ENCODE results near the gene KIF23.
"Not testable (repeated sequence)": the region's sequence is repeated elsewhere in the genome, so short reads cannot be mapped to it uniquely, and the experiment has no call there.

The KIF23 gene

DNA sequence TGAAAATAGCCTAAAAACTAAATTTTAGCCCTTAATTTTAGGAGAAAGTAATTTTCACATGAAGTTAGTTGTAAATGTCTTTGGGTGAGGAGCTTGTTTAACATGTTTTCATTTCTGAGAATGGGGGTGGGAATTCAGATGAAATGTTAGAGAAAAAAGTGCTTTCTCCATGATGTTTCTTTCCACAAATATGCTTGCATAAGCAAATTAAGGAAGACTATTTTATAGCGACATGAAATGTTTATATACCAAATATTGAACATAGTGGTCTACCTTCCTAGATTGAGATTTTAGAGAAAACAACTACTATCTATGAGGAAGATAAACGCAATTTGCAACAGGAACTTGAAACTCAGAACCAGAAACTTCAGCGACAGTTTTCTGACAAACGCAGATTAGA lies 25.5 kb downstream of the KIF23 start:
- DNase-seq: no peak

DNA sequence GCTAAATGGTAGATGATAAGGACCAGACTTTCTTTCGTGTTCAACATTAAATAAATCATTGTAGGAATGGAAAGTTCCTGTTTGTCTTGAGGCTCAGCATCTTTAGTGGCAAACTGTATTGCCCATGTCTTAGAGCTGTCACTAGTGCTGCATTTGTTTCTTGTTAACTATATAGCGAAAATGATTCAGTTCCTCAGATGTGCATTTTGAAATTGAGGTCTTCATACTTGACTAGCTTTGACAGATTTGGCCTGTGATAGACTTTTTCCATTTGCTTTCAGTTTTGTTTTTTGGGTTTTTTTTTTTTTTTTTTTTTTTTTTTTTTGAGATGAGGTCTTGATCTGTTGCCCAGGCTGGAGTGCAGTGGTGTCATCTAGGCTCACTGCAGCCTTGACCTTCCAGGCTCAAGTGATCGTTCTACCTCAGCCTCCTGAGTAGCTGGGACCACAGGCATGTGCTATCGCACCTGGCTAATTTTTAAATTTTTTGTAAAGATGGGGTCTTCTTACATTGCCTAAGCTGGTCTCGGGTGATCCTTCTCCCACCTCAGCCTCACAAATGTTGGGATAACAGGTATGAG lies 29.0 kb downstream of the KIF23 start:
- no peak for DNase-seq

DNA sequence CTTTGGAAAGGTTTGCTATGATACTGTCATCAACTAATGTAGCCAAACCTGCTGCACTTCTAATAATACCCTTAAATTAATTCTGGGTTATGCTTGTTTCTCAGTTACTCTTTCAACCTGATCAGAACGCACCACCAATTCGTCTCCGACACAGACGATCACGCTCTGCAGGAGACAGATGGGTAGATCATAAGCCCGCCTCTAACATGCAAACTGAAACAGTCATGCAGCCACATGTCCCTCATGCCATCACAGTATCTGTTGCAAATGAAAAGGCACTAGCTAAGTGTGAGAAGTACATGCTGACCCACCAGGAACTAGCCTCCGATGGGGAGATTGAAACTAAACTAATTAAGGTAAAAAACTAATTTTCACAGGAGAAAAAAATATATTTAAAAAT lies 30.5 kb downstream of the KIF23 start:
- DNase-seq: no peak

DNA sequence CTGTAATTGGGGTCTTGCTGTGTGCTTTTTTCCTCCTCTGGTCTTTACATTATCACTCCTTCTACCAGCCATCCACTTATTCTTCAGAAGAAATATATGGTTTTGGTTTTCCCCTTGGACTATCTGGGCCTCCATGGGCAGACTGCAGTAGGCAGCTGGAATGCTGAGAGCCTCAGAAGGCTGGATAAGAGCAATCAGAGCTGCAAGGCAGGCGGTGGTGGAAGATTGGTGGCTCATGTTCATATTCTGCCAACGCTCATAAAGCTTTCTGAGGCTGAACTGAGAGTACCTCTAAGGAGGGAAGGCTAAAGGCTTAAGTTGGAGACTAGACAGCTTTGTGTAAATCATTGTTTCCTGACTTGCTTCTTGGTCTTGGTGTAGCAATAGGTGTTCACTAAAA lies 32.8 kb downstream of the KIF23 start:
- no peak for DNase-seq

DNA sequence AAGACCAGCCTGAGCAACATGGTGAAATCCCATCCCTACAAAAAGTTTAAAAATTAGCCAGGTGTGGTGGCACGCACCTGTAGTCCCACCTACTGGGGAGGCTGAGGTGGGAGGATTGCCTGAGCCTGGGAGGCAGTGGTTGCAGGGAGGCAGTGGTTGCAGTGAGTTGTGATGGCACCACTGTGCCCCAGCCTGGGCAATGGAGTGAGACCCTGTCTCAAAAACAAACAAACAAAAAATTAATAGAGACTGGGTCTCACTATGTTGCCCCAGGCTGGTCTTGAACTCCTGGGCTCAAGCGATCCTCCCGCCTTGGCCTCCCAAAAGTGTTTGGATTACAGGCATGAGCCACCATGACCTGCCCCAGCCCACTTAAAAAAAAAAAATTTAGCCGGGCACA lies 36.1 kb downstream of the KIF23 start:
- not testable (repeated sequence) for DNase-seq

DNA sequence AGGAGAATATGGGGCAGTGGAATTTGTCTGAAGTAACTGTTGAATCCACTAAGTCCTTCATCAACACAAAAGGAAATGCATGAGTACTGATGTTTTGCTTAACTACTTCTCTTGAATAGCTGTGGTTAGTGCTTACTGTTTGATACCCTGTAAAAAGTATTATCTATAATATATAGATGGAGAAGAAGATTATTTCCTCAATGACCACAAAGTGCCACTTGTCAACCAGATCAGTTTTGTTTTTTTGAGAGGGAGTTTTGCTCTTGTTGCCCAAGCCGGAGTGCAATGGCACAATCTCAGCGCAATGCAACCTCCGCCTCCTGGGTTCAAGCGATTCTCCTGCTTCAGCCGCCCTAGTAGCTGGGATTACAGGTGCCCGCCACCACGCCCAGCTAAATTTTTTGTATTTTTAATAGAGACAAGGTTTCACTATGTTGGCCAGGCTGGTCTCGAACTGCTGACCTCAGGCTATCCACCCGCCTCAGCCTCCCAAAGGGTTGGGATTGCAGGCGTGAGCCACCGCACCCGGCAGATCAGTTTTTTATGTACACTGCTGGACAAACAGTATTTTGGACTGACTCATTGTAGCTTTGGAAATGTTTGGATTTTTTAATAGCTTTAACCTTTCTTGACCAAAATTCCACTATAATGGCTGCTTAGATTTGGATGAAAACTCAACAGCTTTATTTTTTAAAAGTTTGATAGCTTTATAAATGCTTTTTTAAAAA lies 37.0 kb downstream of the KIF23 start:
- no peak for DNase-seq

DNA sequence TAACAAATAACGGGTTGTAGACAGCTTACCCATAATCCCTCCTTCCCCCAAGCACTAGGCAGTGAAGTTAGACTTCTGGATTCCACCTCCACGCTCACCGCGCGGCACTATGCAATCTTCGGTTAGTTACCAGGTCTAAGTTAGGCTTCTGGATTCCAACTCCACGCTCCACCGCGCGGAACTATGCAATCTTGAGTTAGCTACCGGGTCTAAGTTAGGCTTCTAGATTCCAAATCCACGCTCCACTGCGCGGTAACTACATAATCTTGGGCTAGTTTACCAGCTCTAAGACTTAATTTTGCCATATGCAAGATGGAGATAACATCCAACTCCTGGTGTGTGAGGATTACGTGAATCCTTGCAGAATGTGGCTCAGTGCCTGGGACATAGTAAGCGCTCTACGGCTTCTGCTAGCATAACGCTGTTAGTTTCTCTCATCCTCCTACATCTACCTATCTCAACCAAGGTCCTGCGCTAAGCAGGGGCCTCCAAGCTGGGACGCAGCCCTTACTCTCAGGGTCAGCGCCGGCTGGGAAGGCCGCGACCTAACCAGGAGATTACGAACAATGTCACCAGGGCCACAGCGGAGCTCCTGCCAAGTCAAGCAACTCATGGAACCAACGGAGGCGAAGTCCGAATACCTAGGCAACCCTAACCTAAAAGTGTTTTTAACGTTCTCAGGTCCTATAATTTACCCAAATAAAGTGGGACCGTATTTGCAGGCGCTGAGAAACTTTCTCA lies 38.0 kb downstream of the KIF23 start:
- peak; percentile 34 for DNase-seq

DNA sequence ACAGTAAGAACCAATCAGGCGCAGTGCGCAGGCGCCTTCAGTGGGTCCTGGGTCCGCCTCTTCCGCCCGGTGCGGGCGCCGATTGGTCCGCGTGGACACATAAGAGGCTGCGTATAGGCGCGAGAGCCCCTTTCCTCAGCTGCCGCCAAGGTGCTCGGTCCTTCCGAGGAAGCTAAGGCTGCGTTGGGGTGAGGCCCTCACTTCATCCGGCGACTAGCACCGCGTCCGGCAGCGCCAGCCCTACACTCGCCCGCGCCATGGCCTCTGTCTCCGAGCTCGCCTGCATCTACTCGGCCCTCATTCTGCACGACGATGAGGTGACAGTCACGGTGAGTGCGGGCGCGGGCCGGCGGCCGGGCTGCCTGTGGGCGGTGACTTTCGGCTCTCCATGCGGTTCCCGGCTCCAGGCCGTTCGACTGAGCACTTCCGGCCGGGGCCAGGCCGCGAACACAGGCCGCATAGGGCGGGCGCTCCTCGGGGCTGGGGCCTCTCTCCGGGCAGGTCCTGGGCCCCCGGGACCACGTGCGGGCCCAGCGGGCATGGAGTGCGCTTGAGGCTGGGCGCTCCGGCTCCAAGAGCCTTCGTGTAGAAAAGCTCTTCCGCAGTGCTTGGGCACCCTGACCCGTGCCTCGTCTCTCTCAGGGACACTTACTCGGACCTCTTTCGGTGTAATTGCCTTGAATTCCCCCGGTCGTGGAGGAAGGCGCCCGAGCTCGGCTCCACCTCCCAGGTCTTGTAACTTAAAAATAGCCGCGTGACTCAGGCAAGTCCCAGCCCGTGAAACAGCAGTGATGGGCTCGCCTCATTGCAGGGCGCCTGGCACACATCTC lies 38.8 kb downstream of the KIF23 start, which contains the start of gene RPLP1:
Gene RPLP1 (plus strand): TSS at position 127 of the 830 bp plus-strand sequence. CDS start 131 bp downstream, at position 258.
- peak; percentile 96 for DNase-seq

DNA sequence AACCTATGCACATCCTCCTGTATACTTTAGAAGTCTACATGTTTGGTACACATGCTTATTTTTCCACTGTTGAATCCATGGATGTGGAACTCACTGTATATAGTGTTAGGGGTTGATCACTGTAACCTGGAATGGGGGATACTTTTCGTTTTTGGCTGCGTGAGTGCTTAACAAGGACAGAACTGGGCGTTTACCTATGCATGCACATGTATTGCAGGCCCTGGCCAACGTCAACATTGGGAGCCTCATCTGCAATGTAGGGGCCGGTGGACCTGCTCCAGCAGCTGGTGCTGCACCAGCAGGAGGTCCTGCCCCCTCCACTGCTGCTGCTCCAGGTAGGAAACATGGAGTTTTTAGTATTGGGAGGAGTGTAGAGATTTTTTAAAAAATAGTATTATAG lies 40.8 kb downstream of the KIF23 start:
- no peak for DNase-seq

DNA sequence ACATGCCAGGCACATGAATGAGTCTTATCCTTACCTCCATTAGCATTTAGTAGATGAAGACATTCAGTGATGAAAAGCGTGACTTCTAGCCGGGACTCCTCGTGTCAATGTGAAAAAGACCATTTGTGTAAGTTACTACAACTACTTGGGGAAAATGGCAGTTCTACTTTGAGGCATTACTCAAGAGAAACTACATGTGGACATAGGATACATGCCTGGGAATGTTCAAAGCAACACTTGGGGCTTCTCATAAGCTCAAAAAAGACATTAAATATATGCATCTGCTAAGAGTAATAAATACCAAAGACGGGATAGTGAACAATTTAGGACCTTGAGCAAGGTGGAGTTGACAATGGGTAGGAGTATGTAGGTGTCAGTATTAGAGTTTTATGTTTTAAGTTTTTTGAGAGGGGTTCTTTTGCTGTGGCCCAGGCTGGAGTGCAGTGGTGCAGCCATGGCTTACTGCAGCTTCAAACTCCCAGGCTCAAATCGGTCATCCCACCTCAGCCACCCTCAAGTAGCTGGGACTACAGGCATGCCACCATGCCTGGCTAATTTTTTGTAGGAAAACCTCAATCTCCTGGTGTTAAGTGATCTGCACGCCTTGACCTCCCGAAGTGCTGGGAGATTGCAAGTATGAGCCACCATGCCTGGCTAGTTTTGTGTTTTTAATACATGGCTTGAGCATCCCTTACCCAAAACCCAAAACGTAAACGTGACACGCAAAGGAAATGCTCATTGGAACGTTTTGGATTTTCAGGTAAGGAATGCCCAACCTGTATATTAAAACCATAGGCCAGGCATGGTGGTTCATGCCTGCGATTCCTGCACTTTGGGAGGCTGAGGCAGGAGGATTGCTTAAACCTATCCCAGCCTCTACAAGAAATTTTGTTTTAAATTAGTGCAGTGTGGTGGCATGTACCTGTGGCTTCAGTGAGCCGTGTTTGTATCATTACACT lies 42.3 kb downstream of the KIF23 start:
- DNase-seq: no peak

DNA sequence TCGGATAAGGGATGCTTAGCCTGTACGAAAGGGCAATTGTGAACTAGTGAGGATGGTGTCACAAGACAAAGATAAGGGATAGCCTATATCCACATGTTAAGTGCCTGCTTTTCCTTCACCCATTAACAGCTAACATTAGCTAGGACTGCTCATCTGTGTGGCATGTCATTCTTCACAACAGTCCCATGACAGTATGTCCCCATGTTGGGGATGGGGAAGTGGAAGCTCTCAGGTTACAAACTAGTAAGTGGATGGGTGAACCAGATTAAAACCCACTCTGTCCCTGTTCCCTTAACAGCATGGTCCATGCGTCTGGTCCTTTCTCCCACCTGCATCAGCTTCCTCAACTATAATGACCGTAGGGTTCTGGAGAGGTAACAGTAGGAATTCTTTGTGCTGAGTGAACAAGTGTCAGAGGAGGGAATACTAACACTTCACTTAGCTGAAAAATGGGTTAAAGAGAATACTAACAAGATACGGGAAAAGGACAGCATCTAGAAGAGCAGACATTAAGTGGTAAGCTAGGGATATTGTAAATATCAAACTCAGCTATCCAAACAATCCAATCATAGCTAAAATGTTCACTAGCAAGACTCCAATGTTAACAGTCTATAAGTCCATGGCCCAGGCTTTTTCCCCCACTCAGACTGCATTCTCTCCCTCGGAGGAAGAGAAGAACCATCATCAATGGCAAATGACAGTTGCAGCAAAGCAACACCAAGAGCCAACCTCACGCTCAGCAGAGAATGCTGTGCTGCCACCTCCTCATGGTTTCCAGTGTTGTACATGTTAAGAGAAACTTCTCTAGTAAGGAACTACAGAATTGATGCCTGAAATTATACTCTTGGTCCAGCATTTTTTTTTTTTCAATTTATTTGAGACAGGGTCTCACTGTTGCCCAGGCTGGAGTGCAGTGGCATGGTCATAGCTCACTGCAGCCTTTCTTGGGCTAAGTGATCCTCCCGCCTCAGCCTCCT lies 43.4 kb downstream of the KIF23 start:
- DNase-seq: peak; percentile 33

DNA sequence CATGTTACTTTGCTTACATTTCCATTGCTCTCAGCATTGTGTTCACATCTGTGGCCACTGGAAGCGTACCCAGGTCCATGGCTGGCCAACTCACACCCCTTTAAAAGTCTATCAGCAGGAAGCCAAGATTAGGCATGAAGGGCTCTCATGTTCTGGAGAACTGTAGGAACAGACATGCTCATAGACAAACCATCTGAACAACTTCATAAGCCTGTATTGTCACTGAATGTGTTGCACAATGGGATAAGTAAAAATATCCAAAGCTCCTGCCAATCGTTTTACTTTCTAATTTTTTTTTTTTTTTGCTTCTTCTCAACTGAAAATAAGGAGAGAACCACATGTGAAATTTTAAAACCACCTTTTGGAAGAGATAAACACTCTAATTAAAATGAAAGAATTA lies 44.9 kb downstream of the KIF23 start:
- no peak for DNase-seq

DNA sequence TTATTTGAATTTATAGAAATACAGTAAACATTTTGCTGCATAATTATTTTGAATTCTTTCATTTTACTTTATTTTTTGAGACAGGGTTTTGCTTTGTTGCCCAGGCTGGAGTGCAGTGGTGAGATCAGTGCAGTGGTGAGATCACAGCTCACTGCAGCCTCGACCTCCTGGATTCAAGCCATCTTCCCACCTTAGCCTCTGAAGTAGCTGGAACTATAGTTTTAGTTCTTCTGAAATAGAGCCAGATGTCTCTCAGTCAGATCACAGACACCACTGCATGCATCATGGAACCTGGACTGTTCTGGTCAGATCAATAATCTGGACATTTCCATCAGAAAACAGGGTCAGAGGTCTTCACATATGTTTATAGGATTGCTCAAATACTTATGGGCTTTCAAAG lies 46.3 kb downstream of the KIF23 start:
- no peak for DNase-seq

DNA sequence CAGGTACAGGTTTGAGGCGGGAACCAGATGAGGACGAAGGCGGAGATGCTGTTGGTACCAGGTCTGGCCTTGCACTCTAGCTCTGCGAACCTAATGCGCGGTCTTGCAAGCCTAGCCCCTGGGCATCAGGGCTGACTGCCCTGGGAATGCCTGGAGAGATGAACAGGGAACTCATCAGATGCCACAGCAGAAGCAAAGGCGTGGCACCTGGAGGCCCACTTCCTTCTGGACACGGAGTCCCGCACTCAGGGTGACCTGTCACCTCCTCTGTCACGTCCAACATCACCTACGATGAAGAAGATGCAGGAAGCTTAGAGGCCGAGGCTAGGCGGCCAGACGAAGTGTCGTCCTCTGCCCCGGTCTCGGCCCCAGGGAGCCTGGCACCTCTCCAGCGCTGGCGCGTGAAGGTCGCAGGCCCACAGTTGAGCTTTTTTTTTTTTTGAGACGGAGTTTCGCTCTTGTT lies 47.9 kb downstream of the KIF23 start:
- DNase-seq: no peak

DNA sequence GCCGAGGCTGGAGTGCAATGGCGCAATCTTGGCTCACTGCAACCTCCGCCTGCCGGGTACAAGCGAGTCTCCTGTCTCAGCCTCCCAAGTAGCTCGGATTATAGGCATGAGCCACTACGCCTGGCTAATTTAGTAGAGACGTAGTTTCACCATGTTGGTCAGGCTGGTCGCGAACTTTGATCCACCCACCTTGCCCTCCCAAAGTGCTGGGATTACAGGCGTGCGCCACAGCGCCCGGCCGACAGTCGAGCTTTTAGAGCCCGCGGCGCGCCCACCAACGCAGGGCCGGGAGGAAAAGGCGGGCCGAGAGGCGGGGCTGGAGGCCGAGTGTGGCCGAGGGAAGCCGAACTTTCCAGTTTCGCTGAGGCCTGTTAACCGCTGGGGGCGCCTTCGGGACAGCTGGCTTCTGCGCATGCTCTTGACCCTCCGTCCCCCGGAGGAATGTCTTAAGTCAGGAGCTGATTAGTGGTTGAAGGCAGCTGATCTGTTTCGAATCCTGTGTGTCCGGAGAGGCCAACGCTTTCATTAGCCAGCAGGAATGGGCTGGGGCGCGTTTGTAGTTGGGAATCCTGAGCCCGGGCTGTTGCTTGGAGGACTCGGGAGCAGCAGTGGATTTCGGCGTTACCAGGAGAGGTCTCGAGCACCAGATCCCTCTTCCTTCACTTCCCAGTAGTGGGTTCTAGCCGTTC lies 48.5 kb downstream of the KIF23 start:
- DNase-seq: peak; percentile 98

DNA sequence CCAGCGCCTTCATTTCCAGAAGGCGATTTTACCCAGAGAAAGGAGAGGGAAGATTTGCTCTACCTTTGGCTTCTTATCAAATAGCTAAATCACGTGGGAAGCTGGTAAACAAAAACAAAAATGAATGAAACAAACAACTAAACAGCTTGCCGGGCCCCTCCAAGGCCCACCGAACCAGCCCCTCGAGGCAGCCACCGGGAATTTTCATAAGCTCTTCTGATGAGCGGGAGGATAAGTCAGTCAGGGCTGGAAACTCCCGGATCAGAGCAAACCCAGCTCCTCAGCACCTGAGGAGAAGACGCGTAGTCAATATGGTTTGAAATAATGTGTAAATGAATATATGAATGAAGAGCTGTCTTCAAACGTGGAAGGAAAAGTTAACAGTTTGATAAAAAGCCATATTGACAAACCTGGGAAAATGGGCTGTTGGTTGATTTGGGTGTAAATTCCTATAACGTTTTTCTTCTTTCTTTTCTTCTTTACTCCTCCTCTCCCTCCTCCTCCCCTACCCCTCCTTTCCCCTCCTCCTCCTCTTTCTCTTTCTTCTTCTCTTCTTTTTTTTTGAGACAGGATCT lies 49.1 kb downstream of the KIF23 start:
- DNase-seq: no peak

DNA sequence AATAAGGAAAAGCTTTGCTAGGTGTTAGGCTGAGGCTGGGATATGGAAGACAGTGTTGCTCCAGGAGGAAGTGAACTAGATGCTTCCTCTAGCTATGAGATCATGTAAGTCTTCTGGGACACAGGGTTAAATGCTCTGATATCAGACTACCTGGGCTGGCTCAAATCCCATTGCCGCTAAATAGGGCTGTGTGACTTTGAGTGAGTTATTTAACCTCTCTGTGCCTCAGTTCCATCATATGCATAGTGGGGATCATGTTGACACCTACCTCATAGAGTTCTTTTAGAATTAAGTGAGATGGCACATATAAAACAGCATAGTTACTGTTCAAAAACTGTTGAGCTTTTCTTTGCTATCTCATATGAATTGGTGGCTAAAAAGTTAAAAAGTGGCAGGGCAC lies 51.1 kb downstream of the KIF23 start:
- DNase-seq: no peak

DNA sequence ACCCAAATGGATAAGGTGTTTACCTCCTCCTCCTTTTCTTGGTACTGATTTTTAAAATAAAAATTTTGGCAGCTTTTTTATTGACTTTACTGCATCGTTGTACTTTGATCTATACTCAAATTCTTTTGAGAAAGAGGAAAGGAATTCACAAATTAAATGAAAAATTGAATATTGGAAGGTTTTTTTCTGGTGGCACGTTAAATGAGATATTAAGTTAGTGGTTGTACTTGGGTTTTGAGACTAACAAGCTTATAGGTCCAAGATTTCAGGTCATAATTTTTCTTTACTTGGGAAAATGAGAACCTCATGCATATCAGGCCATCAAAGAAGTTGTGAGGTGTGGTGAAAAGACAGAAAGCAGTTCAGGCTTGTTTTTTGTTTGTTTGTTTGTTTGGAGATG lies 52.6 kb downstream of the KIF23 start:
- no peak for DNase-seq

DNA sequence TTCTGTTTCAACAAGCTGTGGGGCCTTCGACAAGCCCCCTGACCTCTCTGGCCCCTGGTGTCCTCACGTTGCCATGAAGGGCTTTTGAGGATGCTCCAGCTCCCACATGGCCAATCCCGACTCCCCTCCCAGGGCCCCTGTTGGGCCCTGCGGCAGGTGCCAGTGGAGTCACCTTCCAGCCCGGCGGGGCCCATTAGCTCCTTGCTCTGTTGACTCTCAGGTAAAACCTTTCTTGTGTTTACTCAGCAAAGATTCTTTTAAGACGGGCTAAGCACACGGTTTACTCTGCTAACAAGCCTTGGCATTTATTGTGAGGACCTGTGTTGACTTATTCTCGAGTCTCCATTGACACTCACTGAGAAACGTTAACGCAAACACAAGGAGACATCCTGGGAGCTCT lies 53.5 kb downstream of the KIF23 start:
- DNase-seq: no peak

Measured in fibroblast of skin of right biceps (primary cell).